IMR-90 (cell line): Measurements from ENCODE around the gene ST3GAL4. TPM values are rescaled to one million over a fixed set of nuclear protein-coding genes. Genes with fewer than 3 reads are reported as not detected.

Experiments used
- ATAC-seq: fragments of 200-7000 bp; cut with Tn5 transposase; 2 replicates; pipeline ENCODE4 v1.9.1; 2020; ENCODE audit warnings: low read depth, mild to moderate bottlenecking, moderate library complexity
- BruUV-seq: library from RNA; stranded (reverse); fragments of 400-500 nt; replicated peaks from 2 replicates; lab custom pipeline; 2021; lab: Mats Ljungman, UMichigan
- CTCF ChIA-PET: fragments of 300-600 bp; formaldehyde crosslinking; extraction: SDS; loops from one replicate; lab custom pipeline; 2021; ENCODE audit warnings: antibody characterized with exemption; lab: Yijun Ruan, JAX
- POLR2A ChIA-PET: fragments of 300-600 bp; sonication (Branson Sonifier 250); formaldehyde crosslinking; loops from one replicate; lab custom pipeline; 2022; ENCODE audit warnings: antibody characterized with exemption; ENCODE audit not compliant: unreplicated experiment; lab: Charles Lee
- DNase-seq: peaks from one replicate; pipeline ENCODE4 v3.0.0; 2013
- H2AFZ ChIP-seq: replicated peaks from 2 replicates; pipeline ENCODE3; 2013; ENCODE audit warnings: low read length, mild to moderate bottlenecking; ENCODE audit not compliant: poor library complexity
- H2AK5ac ChIP-seq: 2 replicates; pipeline ENCODE4 v1.6.1; 2013; ENCODE audit warnings: low read depth, low read length, inconsistent platforms
- H2AK9ac ChIP-seq: replicated peaks from 2 replicates; pipeline ENCODE3; 2013; ENCODE audit warnings: mild to moderate bottlenecking, low read depth, low read length, moderate library complexity; ENCODE audit not compliant: poor library complexity
- H2BK120ac ChIP-seq: 2 replicates; pipeline ENCODE4 v1.6.1; 2013; ENCODE audit warnings: low read depth, low read length, inconsistent platforms
- H2BK15ac ChIP-seq: 3 replicates; pipeline ENCODE4 v1.6.1; 2013; ENCODE audit warnings: low read depth, low read length, inconsistent platforms
- H2BK20ac ChIP-seq: 2 replicates; pipeline ENCODE4 v1.6.1; 2013; ENCODE audit warnings: low read depth, mild to moderate bottlenecking, inconsistent platforms, low read length, moderate library complexity
- H2BK5ac ChIP-seq: 2 replicates; pipeline ENCODE4 v1.6.1; 2013; ENCODE audit warnings: mild to moderate bottlenecking, low read depth, low read length, inconsistent platforms; ENCODE audit not compliant: poor library complexity, severe bottlenecking
- H3K14ac ChIP-seq: replicated peaks from 2 replicates; pipeline ENCODE4 v1.6.1; 2013; ENCODE audit warnings: low read depth, low read length, inconsistent platforms
- H3K18ac ChIP-seq: 2 replicates; pipeline ENCODE4 v1.6.1; 2013; ENCODE audit warnings: low read depth, low read length, control low read depth
- H3K23ac ChIP-seq: 2 replicates; pipeline ENCODE4 v1.6.1; 2013; ENCODE audit warnings: low read depth, low read length, inconsistent platforms
- H3K27ac ChIP-seq: 2 replicates; pipeline ENCODE4 v1.5.1; 2013; ENCODE audit warnings: mild to moderate bottlenecking, control low read depth, low read length; ENCODE audit not compliant: insufficient read depth
- H3K27me3 ChIP-seq: 2 replicates; pipeline ENCODE4 v1.6.1; 2013; ENCODE audit warnings: low read length; ENCODE audit not compliant: control insufficient read depth, insufficient read depth
- H3K36me3 ChIP-seq: 2 replicates; pipeline ENCODE4 v1.6.1; 2013; ENCODE audit warnings: low read length, mixed read lengths; ENCODE audit not compliant: control insufficient read depth, insufficient read depth
- H3K4ac ChIP-seq: 2 replicates; pipeline ENCODE4 v1.6.1; 2013; ENCODE audit warnings: low read depth, low read length, inconsistent platforms
- H3K4me1 ChIP-seq: 2 replicates; pipeline ENCODE4 v1.6.1; 2013; ENCODE audit warnings: low read length, mixed read lengths; ENCODE audit not compliant: control insufficient read depth, insufficient read depth
- H3K4me2 ChIP-seq: 2 replicates; pipeline ENCODE4 v1.6.1; 2013; ENCODE audit warnings: low read depth, mild to moderate bottlenecking, control low read depth, low read length, moderate library complexity
- H3K4me3 ChIP-seq: 2 replicates; pipeline ENCODE4 v1.5.1; 2013; ENCODE audit warnings: low read depth, mild to moderate bottlenecking, control low read depth, low read length, moderate library complexity; ENCODE audit not compliant: insufficient read depth
- H3K56ac ChIP-seq: 2 replicates; pipeline ENCODE4 v1.6.1; 2013; ENCODE audit warnings: low read length, inconsistent platforms; ENCODE audit not compliant: insufficient read depth; ENCODE audit errors: extremely low read depth
- H3K79me1 ChIP-seq, 2 experiments: 2 replicates each; pipeline ENCODE4 v1.6.1; 2013; ENCODE audit warnings: low read length in 2 of 2, inconsistent platforms in 1 of 2, low read depth in 1 of 2
- H3K9ac ChIP-seq: 2 replicates; pipeline ENCODE4 v1.6.1; 2013; ENCODE audit warnings: low read depth, low read length, control low read depth
- H3K9me1 ChIP-seq: 2 replicates; pipeline ENCODE4 v1.6.1; 2013; ENCODE audit warnings: low read length, inconsistent platforms; ENCODE audit not compliant: insufficient read depth
- H3K9me3 ChIP-seq: 2 replicates; pipeline ENCODE4 v1.6.1; 2013; ENCODE audit warnings: low read length; ENCODE audit not compliant: control insufficient read depth, insufficient read depth
- H4K20me1 ChIP-seq: 2 replicates; pipeline ENCODE4 v1.6.1; 2013; ENCODE audit warnings: low read length, inconsistent platforms; ENCODE audit not compliant: insufficient read depth
- H4K5ac ChIP-seq: 2 replicates; pipeline ENCODE4 v1.6.1; 2013; ENCODE audit warnings: mild to moderate bottlenecking, low read depth, low read length, control low read depth
- H4K8ac ChIP-seq, 2 experiments: 2 replicates each; pipeline ENCODE4 v1.6.1; 2013; ENCODE audit warnings: low read depth in 2 of 2, low read length in 2 of 2, control low read depth in 1 of 2, inconsistent platforms in 1 of 2
- H4K91ac ChIP-seq: 2 replicates; pipeline ENCODE4 v1.6.1; 2013; ENCODE audit warnings: low read depth, low read length, inconsistent platforms; ENCODE audit not compliant: insufficient read depth
- BHLHE40 ChIP-seq: fragments of 150-350 bp; IDR thresholded peaks from 2 replicates; pipeline ENCODE4 v1.6.1; 2016; ENCODE audit warnings: mild to moderate bottlenecking, low read depth, low read length
- CHD1 ChIP-seq: IDR thresholded peaks from 2 replicates; pipeline ENCODE4 v1.6.1; 2012; ENCODE audit warnings: low read depth, low read length, improper control_type of control experiment
- MAZ ChIP-seq: IDR thresholded peaks from 2 replicates; pipeline ENCODE4 v1.6.1; 2012; ENCODE audit warnings: low read depth, mild to moderate bottlenecking, low read length, improper control_type of control experiment, moderate library complexity, borderline replicate concordance
- MXI1 ChIP-seq: IDR thresholded peaks from 2 replicates; pipeline ENCODE4 v1.6.1; 2012; ENCODE audit warnings: low read depth, mild to moderate bottlenecking, low read length, moderate library complexity, borderline replicate concordance
- NFE2L2 ChIP-seq: fragments of 150-350 bp; IDR thresholded peaks from 2 replicates; pipeline ENCODE4 v1.6.1; 2016; ENCODE audit warnings: low read depth, mild to moderate bottlenecking, low read length
- POLR2A ChIP-seq: IDR thresholded peaks from 2 replicates; pipeline ENCODE4 v1.6.1; 2012; ENCODE audit warnings: mild to moderate bottlenecking, low read depth, low read length
- RAD21 ChIP-seq: IDR thresholded peaks from 2 replicates; pipeline ENCODE4 v1.6.1; 2012; ENCODE audit warnings: low read length, improper control_type of control experiment
- RFX5 ChIP-seq: IDR thresholded peaks from 2 replicates; pipeline ENCODE4 v1.8.0; 2012; ENCODE audit warnings: low read depth, mild to moderate bottlenecking, low read length, moderate library complexity
- SMC3 ChIP-seq: fragments of 150-350 bp; IDR thresholded peaks from 2 replicates; pipeline ENCODE4 v1.6.1; 2016; ENCODE audit warnings: low read depth, mild to moderate bottlenecking, antibody characterized with exemption, low read length, moderate library complexity
- WGBS, 2 experiments: methylation state at CpG; one replicate each; pipeline versions ENCODE4 v1.1.5 to v1.1.7; 2013; ENCODE audit warnings: missing lambda C conversion rate in 2 of 2; ENCODE audit not compliant: insufficient read length in 1 of 2; ENCODE audit errors: extremely low coverage in 2 of 2; 5-methylcytosine and 5-hydroxymethylcytosine counted together
- dilution Hi-C: fragments of 300-500 bp; cut with HindIII; formaldehyde crosslinking; loops from one replicate; pipeline ENCODE4 v1.14.3; 2018; ENCODE audit warnings: low sequenced_read_pairs; ENCODE audit not compliant: unreplicated experiment
- in situ Hi-C: fragments of 300-500 bp; cut with MboI; formaldehyde crosslinking; loops from 3 replicates; pipeline ENCODE4 v1.14.3; 2019; ENCODE audit warnings: low sequenced_read_pairs, inconsistent platforms, mixed read lengths
- intact Hi-C: fragments of 100-400 bp; cut with micrococcal nuclease; formaldehyde crosslinking; loops from 2 replicates; pipeline ENCODE4 v1.10.0; 2022
- polyA plus RNA-seq, 3 experiments: library from polyadenylated mRNA; depleted of rRNA; stranded (reverse); fragments of >200 nt; gene quantifications; 2 replicates each; pipeline ENCODE4 v1.2.3, GENCODE V29; 2012; ENCODE audit warnings: low replicate concordance in 1 of 3
- total RNA-seq: library from RNA; depleted of rRNA; stranded (reverse); fragments of >200 nt; gene quantifications from 2 replicates; pipeline ENCODE4 v1.2.3, GENCODE V29; 2012
- TF ChIP-seq, protein P1 (sequence below): conservative IDR thresholded peaks from 2 replicates; pipeline ENCODE4 v1.5.1; 2012; ENCODE audit warnings: mild to moderate bottlenecking, low read depth, low read length, improper control_type of control experiment
- TF ChIP-seq, protein P2 (sequence below): fragments of 150-350 bp; IDR thresholded peaks from 2 replicates; pipeline ENCODE4 v1.6.1; 2017; ENCODE audit warnings: mild to moderate bottlenecking, antibody characterized with exemption, low read length, low read depth
- TF ChIP-seq, protein P3 (sequence below): fragments of 150-350 bp; IDR thresholded peaks from 2 replicates; pipeline ENCODE4 v1.6.1; 2016; ENCODE audit warnings: low read depth, mild to moderate bottlenecking, low read length, moderate library complexity, borderline replicate concordance

Gene ST3GAL4
- total and polyA plus RNA-seq, 2 of the 4 experiments (the other 2 are of a cell fraction): 17.0 to 19.7 TPM

DNA sequence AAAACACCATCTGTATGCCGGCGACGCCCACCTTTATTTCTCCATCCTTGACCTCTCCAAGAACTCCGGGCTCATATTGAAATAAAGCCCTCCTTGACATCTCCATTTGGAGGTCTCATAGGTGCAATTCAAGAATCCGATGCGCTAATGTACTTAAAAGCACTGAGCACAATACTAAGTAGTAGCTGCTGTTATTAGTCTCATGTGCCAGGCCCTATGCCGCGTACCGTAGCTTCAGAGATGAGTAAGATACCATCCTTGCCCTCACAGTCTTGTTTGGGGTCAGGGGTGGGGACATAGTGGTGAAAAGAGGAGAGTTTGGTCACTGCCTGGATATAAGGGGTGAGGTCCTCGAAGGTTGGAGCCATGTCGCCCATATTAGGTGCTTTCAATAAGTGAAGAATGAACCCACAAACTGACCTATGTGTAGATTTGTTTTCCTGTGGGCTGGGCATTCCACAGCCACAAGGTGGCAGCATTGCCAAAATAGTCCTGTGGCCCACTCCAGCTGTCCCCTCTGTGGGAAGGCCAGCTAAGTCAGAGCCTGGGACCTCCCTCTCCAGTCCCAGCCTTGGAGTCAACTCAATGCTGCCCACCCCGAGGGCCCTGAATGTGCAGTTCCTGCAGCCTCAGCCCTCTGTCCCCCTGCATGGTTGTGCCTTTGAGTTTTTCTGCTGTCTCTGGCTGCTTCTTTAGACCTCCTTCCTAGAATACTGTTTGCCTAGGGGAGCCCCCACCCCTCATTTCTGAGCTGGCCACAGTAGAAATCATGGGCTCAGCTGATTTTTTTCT, 45.1 kb upstream of the ST3GAL4 start (continued):
- TF ChIP-seq SMC3: peak; percentile 92
- TF ChIP-seq BHLHE40: no peak

DNA sequence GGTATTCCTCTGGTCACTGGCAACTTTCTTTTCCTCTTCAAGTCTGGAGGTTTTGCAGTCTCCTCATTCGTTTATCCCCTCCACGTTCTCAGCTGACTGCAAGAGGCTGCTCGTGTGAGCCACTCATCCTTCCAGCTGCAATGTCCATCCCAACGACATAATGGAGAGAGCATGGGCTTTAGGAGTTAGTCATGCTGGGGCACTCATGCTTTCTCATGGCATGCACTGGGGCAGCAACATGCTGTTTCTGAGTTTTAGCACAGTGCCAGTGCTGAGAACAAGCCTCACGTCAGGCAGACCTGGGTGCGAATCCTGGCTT, 44.5 kb upstream of the ST3GAL4 start:
- Histone ChIP-seq H3K4me3 (no peak overlapping the region), H2BK20ac (no peak overlapping the region), H4K91ac (no peak overlapping the region), H3K27me3 (no peaks in the 10 kb centered on the region), H2BK5ac (no peak overlapping the region), H3K79me1 (peaks cover 0 to 3% of the 10 kb centered on the region in 2 experiments; a peak in 2 of 4 replicates), H3K36me3 (peaks cover 4% of the 10 kb centered on the region; the same call in 1 of the 2 replicates), H3K4me1 (peaks cover 2% of the 10 kb centered on the region; the same call in 1 of the 2 replicates), H2AK9ac (peak overlapping the region; percentile 60), H2BK15ac (no peak overlapping the region), H2AK5ac (no peak overlapping the region), H3K18ac (no peak overlapping the region), H4K20me1 (peaks cover 3% of the 10 kb centered on the region; the same call in 1 of the 2 replicates), H2AFZ (peak overlapping the region; percentile 79), H3K4ac (no peak overlapping the region), H3K4me2 (no peak overlapping the region), H3K9ac (no peak overlapping the region), H4K8ac (no peak overlapping the region), H2BK120ac (no peak overlapping the region), H3K27ac (no peak overlapping the region), H3K56ac (no peak overlapping the region), H3K9me3 (no peaks in the 10 kb centered on the region), H3K23ac (no peak overlapping the region), H3K9me1 (no peaks in the 10 kb centered on the region), H3K14ac (no peak overlapping the region), H4K5ac (no peak overlapping the region)
- no CpG with 5 or more reads among the region's 6 CpGs for WGBS, 2 experiments
- intact Hi-C loops: loop anchor here (1.0 to 10.0 kb wide), 6 partner anchors 130 to 1184 kb away; no protein-coding TSS in a partner anchor
- DNase-seq (peak; percentile 45), ATAC-seq (peak; percentile 26; the same call in 1 of the 2 replicates)
- TF ChIP-seq RFX5 (no peak), CHD1 (no peak), NFE2L2 (no peak), POLR2A (no peak), MXI1 (no peak), MAZ (no peak), SMC3 (no peak), RAD21 (no peak)
- TF ChIP-seq, protein P1, sequence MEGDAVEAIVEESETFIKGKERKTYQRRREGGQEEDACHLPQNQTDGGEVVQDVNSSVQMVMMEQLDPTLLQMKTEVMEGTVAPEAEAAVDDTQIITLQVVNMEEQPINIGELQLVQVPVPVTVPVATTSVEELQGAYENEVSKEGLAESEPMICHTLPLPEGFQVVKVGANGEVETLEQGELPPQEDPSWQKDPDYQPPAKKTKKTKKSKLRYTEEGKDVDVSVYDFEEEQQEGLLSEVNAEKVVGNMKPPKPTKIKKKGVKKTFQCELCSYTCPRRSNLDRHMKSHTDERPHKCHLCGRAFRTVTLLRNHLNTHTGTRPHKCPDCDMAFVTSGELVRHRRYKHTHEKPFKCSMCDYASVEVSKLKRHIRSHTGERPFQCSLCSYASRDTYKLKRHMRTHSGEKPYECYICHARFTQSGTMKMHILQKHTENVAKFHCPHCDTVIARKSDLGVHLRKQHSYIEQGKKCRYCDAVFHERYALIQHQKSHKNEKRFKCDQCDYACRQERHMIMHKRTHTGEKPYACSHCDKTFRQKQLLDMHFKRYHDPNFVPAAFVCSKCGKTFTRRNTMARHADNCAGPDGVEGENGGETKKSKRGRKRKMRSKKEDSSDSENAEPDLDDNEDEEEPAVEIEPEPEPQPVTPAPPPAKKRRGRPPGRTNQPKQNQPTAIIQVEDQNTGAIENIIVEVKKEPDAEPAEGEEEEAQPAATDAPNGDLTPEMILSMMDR: no peak
- TF ChIP-seq, protein P2, sequence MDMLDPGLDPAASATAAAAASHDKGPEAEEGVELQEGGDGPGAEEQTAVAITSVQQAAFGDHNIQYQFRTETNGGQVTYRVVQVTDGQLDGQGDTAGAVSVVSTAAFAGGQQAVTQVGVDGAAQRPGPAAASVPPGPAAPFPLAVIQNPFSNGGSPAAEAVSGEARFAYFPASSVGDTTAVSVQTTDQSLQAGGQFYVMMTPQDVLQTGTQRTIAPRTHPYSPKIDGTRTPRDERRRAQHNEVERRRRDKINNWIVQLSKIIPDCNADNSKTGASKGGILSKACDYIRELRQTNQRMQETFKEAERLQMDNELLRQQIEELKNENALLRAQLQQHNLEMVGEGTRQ: no peak
- TF ChIP-seq, protein P3, sequence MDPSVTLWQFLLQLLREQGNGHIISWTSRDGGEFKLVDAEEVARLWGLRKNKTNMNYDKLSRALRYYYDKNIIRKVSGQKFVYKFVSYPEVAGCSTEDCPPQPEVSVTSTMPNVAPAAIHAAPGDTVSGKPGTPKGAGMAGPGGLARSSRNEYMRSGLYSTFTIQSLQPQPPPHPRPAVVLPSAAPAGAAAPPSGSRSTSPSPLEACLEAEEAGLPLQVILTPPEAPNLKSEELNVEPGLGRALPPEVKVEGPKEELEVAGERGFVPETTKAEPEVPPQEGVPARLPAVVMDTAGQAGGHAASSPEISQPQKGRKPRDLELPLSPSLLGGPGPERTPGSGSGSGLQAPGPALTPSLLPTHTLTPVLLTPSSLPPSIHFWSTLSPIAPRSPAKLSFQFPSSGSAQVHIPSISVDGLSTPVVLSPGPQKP: no peak
- no TSS peak for BruUV-seq
- dilution Hi-C loops: no loop called here
- in situ Hi-C loops: loop anchor here (10.0 to 25.0 kb wide), 3 partner anchors 104 to 1026 kb away; no protein-coding TSS in a partner anchor
- ChIA-PET CTCF (interaction anchor here (0.6 to 3.4 kb wide), 9 partner anchors 8 to 1348 kb away, joined by 3 to 35 read pairs (median 6); no protein-coding TSS in a partner anchor), POLR2A (no interaction called here)
